SIG-M5 treated with dmso at 0.1 percent for 504 hours (cell line): Measurements from ENCODE around the gene LUC7L3.

Experiments
- DNase-seq: peaks from one replicate; lab custom pipeline; 2025; ENCODE audit not compliant: unreplicated experiment; lab: John Stamatoyannopoulos, UW

LUC7L3 gene

DNA sequence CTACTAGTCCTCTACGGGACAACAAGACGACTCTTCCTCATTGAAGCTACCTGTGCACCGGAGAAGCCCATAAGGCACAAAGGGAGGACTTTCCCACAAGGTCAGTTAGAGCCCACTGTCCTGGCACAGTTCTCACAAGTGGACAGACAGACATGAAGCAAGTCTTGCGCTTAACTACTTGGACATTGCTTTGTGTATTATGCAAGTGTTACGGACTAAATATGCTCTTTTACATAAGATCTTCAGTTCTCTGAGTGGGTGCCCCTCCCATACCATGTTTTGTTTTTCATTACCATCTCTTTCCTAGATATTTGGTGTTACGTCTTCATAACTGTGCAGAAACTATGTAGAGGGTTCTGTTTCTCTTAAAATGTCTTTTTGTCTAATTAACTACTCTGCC is 29.8 kb downstream of the LUC7L3 start:
- no peak for DNase-seq

DNA sequence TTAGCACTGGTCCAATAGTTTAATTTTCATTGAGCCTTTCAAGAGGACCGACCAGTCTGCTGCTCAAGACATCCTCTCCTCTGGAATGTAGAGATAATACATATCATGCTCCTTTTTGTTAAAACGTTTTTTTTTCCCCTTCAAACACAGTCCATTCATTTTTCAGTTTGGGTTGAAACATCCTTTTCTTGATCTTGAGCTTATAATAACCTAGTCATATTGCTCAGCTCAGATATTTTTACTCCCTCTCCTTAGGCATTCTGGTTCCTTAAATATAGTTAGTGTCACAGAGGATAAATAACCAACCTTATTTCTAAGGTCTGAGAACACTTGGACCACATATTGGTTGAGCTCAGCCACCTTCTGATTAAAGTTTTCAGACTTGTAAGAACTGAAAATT is 35.1 kb downstream of the LUC7L3 start:
- no peak for DNase-seq

DNA sequence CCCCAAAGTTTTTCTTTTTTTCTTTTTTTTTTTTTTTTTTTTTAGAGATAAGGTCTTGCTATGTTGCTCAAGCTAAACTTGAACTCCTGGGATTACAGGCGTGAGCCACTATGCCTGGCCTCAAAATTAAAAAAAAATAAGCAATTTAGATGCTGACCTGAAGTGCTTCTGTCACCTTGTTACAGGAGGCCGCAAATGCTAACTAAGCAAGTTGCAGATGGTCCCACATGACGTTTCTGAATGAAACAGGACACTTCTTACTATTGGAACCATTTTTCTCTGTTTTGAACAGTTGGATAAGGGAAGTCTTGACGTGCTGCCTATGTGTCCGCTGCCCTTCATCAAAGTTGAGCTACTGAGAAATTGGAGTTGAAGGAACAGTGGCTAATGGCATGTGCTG is 39.1 kb downstream of the LUC7L3 start:
- DNase-seq = no peak

DNA sequence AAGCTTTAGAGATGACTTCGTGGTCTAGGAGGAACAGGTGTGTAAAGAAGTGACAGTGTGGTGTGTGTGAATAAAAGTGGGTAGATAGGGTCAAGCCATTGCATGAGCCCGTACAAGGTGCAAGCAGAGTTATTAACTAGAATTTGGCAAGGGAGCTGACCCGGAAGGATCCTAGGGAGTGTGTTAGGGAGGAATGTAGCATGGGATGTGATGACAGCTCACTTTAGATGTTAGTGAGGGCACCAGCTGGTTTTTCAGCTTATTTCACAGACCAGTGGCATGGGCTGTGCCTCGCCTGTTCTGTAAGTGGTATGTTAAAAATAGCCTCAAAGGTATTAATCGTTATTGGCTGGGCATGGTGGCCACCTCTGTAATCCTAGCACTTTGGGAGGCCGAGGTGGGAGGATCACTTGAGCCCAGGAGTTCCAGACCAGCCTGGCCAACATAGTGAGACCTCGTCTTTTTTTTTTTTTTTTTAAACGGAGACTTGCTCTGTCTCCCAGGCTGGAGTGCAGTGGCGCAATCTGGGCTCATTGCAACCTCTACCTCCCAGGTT is 39.7 kb downstream of the LUC7L3 start:
- DNase-seq = no peak

DNA sequence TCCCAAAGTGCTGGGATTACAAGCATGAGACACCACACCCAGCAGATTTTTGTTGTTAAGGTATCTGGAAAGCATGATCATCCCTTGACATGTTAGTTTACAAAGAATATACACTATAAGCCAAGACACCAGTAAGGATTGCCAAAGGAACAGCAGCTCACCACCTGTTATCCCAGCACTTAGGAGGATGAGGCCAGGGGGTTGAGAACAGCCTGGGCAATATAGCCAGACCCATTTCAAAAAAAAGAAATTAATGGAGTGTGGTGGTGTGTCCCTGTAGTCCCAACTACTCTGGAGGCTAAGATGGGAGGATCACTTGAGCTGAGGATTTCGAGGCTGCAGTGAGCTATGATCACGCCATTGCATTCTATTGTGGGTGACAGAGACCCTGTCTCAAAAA is 42.8 kb downstream of the LUC7L3 start:
- no peak for DNase-seq

DNA sequence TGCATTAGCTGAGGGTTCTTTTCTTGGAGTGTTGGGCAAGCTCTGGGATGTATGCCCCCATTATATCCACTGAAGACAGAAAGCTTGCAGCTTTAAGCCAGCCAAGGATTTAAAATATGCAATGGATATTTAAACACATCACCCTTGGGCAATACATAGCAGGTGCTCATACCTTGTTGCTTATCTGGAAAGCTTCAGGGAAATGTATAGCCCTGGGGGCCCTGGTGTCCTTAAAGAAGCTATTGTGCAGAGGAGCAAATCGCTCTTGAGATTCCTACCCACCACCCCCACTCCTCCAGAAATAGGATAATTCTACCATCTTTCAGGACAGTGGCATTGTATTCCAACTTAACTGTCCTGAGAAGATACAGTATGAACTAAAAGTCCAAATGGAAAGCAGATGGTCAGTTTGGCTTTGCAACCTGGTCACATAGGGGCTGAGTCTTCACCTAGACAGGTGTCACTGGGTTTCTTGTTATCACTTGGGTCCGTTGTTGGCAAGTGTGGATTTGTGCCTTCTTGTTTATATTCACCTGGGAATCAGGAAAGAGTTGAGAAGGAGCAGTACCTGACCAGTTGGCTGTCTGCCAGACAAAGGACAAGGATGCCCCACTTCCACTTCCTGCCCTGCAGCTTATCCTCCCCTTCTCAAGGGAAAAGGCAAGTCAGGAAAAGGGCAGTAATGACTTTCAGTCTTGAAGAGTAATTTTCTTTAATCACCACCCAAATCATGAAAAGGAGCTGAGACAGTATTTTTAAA is 44.5 kb downstream of the LUC7L3 start:
- DNase-seq = no peak

DNA sequence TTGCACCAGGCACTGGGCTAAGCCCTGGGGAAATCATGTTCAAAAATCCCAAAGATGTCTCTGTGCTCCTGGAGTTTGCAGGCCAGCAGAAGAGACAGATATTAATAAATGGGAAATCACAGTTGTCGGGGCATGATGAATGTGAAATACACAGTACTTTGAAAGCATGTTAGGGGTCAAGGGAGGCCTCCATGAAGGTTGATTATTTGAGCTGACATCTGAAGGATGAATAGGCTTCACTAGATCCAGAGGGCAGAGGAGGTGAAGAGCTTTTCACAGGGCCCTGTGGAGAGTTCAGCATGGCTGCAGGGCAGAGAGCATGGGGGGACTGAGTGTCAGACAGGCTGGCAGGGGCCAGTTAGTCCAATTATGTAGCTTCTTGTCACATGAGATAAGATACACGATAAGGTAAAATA is 45.3 kb downstream of the LUC7L3 start:
- no peak for DNase-seq

DNA sequence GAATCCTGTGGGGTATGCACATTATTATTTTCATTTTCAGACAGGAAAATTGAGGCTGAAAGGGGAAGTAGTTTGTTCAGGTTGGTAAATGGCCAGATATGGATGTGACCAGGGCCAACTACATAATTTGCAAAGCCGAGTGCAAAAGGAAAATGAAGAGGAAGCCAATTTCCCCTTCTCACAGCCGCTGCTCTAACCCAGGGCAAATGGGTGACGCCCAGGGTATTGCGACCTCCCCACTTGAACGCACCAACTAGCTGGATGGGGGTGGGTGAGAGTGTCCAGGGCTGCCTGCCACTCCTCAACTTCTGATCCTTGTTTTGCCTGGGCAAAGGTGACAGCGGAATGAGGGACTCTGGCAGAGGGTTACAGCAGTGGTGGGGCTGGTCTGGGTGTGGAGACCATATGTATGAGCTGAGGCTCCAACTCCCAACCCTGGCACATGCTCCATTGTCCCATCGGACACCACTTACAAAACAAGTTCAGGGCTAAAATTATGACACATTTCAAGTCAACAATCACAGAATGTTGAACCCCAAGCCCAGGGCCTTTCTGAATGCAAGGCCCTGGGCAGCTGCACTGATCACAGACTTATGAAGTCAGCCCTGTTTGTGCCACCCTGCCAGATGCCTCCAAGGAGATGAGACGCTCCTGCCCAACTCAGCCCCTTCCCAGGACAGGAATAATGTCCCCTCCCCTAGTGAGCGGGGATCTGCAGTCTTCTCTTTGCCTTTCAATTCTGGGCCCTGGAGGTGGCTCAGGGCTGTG is 46.2 kb downstream of the LUC7L3 start:
- peak; percentile 63 for DNase-seq

DNA sequence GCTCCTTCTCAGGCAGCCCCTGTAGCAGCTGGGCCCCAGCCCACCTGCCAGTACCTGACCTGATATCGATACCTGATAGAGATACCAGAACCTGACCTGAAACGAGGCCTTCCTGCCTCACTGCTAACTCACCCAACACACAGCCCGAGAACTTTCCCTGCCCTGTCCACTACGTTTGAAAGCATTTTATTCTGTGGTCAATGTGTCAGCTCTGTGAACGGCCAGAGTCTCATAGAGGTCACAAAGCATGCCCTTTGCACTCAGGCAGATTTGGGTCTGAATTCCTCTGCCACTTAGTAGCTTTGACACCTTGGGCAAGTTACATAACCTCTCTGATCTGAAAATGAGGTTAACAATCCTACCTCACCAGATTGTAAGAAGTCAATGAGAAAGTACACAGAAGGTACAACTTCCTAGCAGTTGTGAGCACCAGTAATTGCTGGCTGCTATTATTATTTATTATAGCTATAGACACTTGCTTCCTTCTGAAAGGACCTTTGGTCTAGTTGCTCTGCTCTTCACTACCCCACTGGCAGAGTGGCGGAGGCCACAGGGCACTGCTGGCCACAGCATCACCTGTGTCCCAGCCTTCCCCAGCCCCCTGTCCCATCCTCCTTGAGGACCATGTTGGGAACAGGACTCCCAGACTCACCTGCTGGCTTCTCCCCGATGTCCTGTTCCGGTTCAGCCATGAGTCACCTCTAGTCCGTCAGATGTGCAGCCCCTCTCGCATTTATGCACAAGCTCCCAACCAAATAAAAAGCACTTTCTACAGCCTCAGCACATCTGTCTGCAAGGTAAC is 47.0 kb downstream of the LUC7L3 start:
- no peak for DNase-seq

DNA sequence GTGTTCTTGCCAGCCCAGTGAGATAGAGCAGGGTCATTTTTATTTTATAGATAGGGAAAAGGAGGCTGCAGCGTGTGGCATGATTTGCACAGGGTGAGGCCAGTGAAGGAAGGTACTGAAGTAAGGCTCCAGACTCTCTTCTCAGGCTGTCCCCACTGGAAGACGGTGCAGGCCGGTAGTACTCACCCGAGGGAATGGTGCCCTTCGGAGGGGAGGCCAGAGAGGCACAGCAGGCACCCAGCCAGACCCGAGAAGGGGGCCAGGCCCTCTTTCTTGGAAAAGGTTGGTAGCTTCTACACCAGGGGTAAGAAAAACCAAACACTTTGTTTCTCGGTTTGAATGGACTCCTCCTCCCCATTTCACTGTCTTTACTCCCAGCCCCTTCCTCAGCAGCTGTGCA is 47.6 kb downstream of the LUC7L3 start:
- no peak for DNase-seq

DNA sequence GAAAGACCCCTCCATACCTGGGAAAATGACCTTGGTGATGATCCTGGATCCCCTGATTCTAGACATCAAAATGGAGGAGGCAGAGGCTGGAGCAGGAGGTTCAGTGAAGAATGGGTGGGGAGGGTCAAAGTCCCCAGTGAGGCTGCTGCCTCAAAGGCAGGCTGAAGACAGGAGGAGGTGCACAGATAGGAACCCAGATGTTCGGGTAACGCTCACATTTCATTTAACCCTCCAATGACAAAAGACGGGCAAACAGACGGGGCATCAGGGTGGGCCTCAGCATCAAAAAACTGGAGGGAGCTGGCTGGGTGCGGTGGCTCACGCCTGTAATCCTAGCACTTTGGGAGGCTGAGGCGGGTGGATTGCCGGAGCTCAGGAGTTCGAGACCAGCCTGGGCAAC is 48.0 kb downstream of the LUC7L3 start, which contains the start of gene ANKRD40CL:
Gene ANKRD40CL (minus strand): TSS at position 73 of the 400 bp plus-strand sequence. CDS start 605 bp downstream, outside the sequence.
- DNase-seq = no peak

DNA sequence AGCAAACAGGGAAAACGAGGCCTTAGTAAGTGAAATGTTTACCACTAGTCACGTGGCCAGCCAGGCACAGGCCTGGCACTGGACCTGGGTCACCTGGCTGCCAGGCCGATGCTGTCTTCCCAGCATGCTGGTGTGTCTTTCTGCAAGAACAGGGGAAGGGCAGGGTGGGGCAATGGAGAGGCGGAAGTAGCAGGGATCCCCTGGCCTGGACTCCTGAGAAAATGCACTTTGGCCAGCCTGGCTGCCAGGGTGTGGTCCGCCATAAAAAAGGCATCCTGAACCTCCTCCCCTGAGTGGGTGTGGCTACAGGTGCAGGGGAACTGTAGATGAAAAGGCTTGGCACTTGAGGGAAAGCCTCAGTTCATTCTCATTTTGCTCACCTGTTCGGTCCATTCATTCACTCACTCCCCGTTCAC is 49.0 kb downstream of the LUC7L3 start:
- DNase-seq = peak; percentile 32

DNA sequence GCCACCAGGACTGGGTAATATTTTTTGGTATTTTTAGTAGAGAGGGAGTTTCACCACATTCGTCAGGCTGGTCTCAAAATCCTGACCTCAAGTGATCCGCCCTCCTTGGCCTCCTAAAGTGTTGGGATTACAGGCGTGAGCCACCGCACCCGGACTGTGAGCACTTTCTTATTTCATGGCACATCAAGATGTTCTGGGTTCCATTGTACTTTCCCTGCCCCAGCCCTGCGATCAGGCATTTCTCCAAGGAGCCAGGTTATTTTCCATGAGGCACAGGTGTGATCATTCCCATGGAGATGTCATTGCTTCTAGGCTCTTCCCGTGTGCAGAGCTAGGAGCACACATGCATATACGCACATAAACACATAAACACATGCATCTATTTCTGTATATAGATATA is 50.5 kb downstream of the LUC7L3 start:
- DNase-seq = no peak

DNA sequence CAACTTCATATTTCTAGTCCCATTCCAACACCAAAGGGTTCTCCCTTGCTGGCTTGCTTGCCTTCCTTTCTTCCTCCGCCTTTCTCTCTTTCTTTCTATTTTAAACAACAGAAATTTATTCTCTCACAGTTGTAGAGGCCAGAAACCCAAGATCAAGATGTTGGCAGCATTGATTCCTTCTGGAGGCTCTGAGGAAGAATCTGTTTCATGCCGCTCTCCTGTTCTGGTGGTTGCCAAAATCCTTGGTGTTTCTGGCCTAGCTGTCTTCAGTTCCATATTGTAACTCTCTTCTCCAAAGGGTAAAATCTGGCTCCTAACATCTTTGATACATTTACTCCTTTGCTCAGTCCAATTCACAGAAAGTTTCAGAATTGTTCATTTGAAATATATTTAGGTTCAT is 50.9 kb downstream of the LUC7L3 start:
- DNase-seq = no peak

DNA sequence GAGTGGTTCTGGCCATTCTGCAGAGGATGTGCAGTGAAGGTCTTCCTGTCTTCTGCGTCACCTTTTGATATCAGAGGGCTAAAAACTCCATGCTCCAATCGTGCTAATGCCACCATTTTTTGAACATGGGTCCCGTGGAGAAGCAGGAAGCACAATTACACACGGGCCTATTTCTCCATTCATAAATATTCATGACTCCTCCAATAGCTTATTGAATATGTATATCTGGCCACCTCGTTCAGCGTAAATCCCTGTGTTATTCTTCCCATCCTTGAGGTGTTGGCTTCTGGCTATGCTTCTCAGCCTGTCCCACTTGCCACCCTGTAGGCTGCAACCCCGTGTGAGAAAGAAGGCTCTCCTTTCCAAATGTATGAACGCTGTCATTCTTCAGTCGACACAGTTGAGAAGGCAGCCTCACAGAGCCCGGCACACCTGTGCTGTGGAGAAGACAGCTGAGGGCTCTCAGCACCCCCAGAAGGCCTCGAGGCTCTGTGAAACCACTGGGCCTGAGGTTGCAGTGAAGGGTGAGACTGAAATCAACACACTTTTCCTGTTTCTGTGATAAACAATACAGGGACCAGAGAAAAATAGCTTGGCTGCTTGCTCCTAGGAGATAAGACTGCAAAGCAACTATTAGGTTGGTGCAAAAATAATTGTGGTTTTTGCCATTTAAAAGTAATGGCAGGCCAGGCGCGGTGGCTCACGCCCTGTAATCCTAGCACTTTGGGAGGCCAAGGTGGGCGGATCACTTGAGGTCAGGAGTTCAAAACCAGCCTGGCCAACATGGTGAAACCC is 52.8 kb downstream of the LUC7L3 start:
- no peak for DNase-seq

DNA sequence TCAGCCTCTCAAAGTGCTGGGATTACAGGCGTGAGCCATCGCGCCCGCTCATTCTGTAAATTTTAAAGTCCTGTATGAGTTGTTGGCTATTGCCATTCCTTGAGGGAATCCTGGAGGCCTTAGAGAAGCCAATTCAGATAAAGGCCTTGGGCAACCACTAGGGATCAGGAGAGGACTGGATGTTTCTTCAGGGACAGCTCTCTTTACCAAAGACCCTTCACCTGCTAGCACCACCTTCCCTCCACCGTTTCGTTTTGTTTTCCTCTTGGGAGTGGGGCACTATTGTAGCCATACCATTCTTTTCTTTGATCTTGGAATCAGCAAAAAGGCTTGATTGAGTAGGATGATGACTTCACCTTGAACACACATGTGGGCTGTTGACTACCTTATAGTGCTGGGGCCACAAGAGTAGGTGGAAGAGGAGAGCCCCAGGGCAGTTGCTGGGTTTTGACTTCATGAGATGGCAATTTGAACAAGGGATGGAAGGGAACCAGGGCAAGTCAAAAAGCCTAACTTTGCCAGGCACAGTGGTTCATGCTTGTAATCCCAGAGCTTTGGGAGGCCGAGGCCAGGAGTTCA is 54.9 kb downstream of the LUC7L3 start:
- no peak for DNase-seq

DNA sequence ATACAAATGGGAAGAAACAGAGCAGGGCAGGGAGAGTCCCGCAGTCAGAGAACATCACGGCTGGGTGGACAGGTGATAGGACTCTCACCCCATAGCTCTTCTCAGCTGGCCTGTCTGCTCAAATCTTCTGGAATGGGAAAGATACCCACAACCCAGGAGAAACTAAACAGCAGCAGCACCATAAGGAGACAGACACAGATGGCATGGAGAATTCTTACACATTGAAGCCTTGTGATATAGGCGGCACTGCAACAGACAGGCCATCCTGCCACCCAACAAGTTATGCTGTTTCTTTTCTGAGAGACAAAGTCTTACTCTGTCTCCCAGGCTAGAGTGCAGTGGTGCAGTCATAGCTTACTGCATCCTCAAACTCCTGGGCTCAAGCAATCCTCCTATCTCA is 56.5 kb downstream of the LUC7L3 start:
- DNase-seq = no peak

DNA sequence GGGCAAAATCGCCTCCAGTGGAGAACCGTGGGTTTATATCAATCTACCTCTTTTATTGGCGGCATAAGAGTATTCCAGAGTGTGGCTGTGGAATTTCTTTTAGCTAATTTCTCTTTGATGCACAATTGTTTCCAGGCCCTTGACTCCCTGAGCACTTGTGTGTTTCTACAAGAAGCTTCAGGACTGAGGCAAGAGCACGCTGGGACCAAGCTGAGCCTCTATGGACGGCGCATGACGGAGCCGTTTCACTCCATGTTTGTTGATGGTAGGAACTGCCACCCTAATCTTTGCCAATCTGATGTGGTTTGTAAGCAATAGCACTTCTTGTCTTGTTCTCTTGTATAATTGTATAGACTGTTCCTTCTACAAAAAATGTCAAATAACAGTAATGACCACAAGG is 59.1 kb downstream of the LUC7L3 start:
- DNase-seq = no peak

DNA sequence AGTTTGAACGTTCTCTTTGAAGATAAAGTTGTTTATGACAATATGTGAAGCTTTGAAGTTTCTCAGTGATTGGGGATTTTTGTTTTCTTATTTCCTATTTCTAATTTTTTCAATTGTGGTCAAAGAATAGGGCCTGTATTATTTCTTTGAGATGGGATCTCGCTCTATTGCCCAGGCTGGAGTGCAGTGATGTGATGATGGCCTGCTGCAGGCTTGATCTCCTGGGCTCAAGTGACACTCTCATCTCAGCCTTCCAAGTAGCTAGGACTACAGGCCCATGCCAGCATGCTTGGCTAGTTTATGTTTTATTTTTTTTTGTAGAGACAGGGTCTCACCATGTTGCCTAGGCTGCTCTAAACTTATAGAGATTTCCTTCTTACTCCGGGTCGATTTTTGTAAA is 59.6 kb downstream of the LUC7L3 start:
- no peak for DNase-seq

DNA sequence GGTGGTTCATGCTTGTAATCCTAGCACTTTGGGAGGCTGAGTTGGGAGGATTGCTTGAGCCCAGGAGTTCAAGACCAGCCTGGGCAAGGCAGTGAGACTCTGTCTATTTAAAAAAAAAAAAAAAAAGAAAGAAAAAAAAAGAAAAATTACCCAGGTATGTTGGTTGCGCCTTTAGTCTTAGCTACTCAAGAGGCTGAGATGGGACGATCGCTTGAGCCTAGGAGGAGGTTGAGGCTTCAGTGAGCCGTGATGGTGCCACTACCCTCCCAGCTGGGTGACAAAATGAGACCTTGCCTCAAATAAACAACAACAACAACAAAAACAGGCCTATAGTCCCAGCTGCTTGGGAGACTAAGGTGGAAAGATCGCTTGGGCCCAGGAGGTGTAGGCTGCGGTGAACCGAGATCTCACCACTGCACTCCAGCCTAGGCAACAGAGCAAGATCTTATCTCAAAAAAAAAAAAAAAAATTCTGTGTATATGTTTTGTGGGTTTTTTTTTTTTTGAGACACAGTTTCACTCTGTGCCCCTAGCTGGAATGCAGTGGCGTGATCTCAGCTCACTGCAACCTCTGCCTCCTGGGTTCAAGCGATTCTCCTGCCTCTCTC is 60.4 kb downstream of the LUC7L3 start:
- DNase-seq = no peak
